ENCODE data around the gene HDAC4. TPM values are rescaled to one million over a fixed set of nuclear protein-coding genes. Genes with fewer than 3 reads are reported as not detected.

Gene HDAC4
- total and polyA plus RNA-seq, 10 of the 15 experiments (the other 5 are each of a cell fraction or from before 2014, with no cell fraction given): 0.22 to 15.7 (median 4.8) TPM

GRCh38 chr2:239081622-239082021, 319.2 kb downstream of the HDAC4 start:
- ChIA-PET SMC1A (ENCODE audit: uncharacterized antibody, unreplicated experiment) (no interaction called here), CTCF (no interaction called here), RAD21 (ENCODE audit: unreplicated experiment) (no interaction called here), POLR2A (no interaction called here)
- H3K4me1 ChIP-seq (ENCODE audit: control insufficient read depth, insufficient read depth, low read length): no peaks in the 10 kb centered on the region
- H3K9me3 ChIP-seq (replicated peaks; ENCODE audit: control insufficient read depth, insufficient read depth, low read length): no peaks in the 10 kb centered on the region
- WGBS (ENCODE audit: insufficient coverage, insufficient replicate concordance, low lambda C conversion rate, missing lambda C conversion rate): 95% methylated on average over 18 of the region's 18 CpGs
- H3K4me3 ChIP-seq: no peak overlapping the region
- no TSS peak for BruUV-seq (replicated peaks)
- in situ Hi-C loops (cut with MboI): no loop called here
- no peaks in the 10 kb centered on the region for H4K20me1 ChIP-seq (ENCODE audit: control insufficient read depth, insufficient read depth)
- no peak for ATAC-seq
- FAIRE-seq: no peak
- no peaks in the 10 kb centered on the region for H3K27me3 ChIP-seq (replicated peaks in 1 of 2; ENCODE audit: control insufficient read depth in 2 of 2, insufficient read depth in 2 of 2, low read length in 1 of 2)
- DNase-seq (ENCODE audit: low read depth, low spot score): no peak
- TF ChIP-seq SIX5 (IDR thresholded peaks at IDR 0.05; ENCODE audit: low read depth, low read length, severe bottlenecking) (no peak), SPI1 (IDR thresholded peaks at IDR 0.05; ENCODE audit: borderline replicate concordance, insufficient read depth, low read depth, low read length) (no peak), ZNF622 (IDR thresholded peaks at IDR 0.05) (no peak), ZNF687 (IDR thresholded peaks at IDR 0.05) (no peak), FOS (IDR thresholded peaks at IDR 0.05; ENCODE audit: borderline replicate concordance, extremely low read depth, insufficient read length) (no peak), RELB (IDR thresholded peaks at IDR 0.05; ENCODE audit: low read depth) (no peak), E2F8 (IDR thresholded peaks at IDR 0.05; ENCODE audit: low read depth, partially characterized antibody) (no peak), EED (IDR thresholded peaks at IDR 0.05; ENCODE audit: low read depth) (no peak), PAX8 (IDR thresholded peaks at IDR 0.05) (no peak), USF2 (IDR thresholded peaks at IDR 0.05; ENCODE audit: borderline replicate concordance, low read depth, low read length) (no peak), HDAC2 (IDR thresholded peaks at IDR 0.05) (no peak), ATF3 (IDR thresholded peaks at IDR 0.05; ENCODE audit: borderline replicate concordance, extremely low read depth, low read depth, low read length) (no peak)
- H3K27ac ChIP-seq (ENCODE audit: control insufficient read depth, insufficient read depth): no peak overlapping the region
- no peaks in the 10 kb centered on the region for H3K79me2 ChIP-seq (ENCODE audit: control insufficient read depth, insufficient read depth, low read length)
- H3K9ac ChIP-seq (ENCODE audit: control insufficient read depth, insufficient read depth, low read length): no peak overlapping the region
- no peak overlapping the region for H3K4me2 ChIP-seq (ENCODE audit: control insufficient read depth, insufficient read depth)
- intact Hi-C loops (cut with micrococcal nuclease; ENCODE audit: unreplicated experiment): no loop called here
- no peaks in the 10 kb centered on the region for H3K36me3 ChIP-seq (ENCODE audit: control insufficient read depth in 2 of 2, insufficient read depth in 2 of 2, low read length in 1 of 2)
- H2AFZ ChIP-seq (ENCODE audit: control insufficient read depth, low read depth, low read length): no peak overlapping the region

All from GM12878 (cell line).